Heart left ventricle (tissue), 16 donors: Measurements from ENCODE around the gene LTA4H. TPM values are rescaled to one million over a fixed set of nuclear protein-coding genes. Genes with fewer than 3 reads are reported as not detected.

Experiments used
- ATAC-seq, 4 donors: fragments of 200-7000 bp; cut with Tn5 transposase; one replicate each; pipeline ENCODE4 v1.9.1; 2020 to 2022; ENCODE audit warnings: moderate library complexity in 4 of 4, mild to moderate bottlenecking in 3 of 4, moderate number of reproducible peaks in 1 of 4
- DNase-seq, 5 donors: peaks; one replicate each; pipeline ENCODE4 v3.0.0-alpha.2; 2020
- H3K27ac ChIP-seq, 12 donors: fragments of 200-600 bp; sonication (generic) in 4 of 12; one replicate each; pipeline versions ENCODE4 v1.5.0 to v1.8.0; 2016 to 2022; ENCODE audit warnings: mild to moderate bottlenecking in 2 of 12
- H3K27me3 ChIP-seq, 9 donors: fragments of 200-600 bp; sonication (generic) in 2 of 9; one replicate each; pipeline versions ENCODE4 v1.5.1 to v1.8.0; 2016 to 2022; ENCODE audit warnings: mild to moderate bottlenecking in 3 of 9
- H3K36me3 ChIP-seq, 9 donors: fragments of 200-600 bp; sonication (generic) in 2 of 9; one replicate each; pipeline versions ENCODE4 v1.5.0 to v1.8.0; 2018 to 2022; ENCODE audit warnings: mild to moderate bottlenecking in 2 of 9
- H3K4me1 ChIP-seq, 12 donors: fragments of 200-600 bp; sonication (generic) in 4 of 12; one replicate each; pipeline versions ENCODE4 v1.5.0 to v1.8.0; 2016 to 2022; ENCODE audit warnings: mild to moderate bottlenecking in 3 of 12
- H3K4me3 ChIP-seq, 12 donors: fragments of 200-600 bp; sonication (generic) in 4 of 12; one replicate each; pipeline versions ENCODE4 v1.5.0 to v1.8.0; 2017 to 2022; ENCODE audit warnings: mild to moderate bottlenecking in 9 of 12, moderate library complexity in 4 of 12
- H3K9me3 ChIP-seq, 12 donors: fragments of 200-600 bp; sonication (generic) in 4 of 12; one replicate each; pipeline versions ENCODE4 v1.5.0 to v1.8.0; 2016 to 2022; ENCODE audit warnings: mild to moderate bottlenecking in 1 of 12
- CTCF ChIP-seq, 12 donors: fragments of 200-600 bp; sonication (generic) in 4 of 12; IDR thresholded peaks; one replicate each; pipeline versions ENCODE4 v1.5.0 to v1.8.0; 2018 to 2022; ENCODE audit warnings: antibody characterized with exemption in 12 of 12, mild to moderate bottlenecking in 5 of 12
- POLR2A ChIP-seq, 2 donors: fragments of 450-650 bp; IDR thresholded peaks; one replicate each; pipeline ENCODE4 v1.6.1; 2017; ENCODE audit warnings: antibody characterized with exemption in 2 of 2, mild to moderate bottlenecking in 2 of 2, moderate library complexity in 2 of 2
- WGBS, 4 donors: extraction: QIAGEN DNeasy Blood & Tissue Kit in 2 of 4; methylation state at CpG; one replicate each; pipeline versions ENCODE4 v1.1.5 to v1.1.7; 2013 to 2018; 5-methylcytosine and 5-hydroxymethylcytosine counted together
- intact Hi-C, 10 donors: fragments of 100-400 bp; cut with DNase I; formaldehyde crosslinking; loops; one replicate each; pipeline versions ENCODE4 v1.11.1 to v1.14.2; 2022
- long read RNA-seq, 3 donors: library from polyadenylated mRNA; unstranded; transcript quantifications; one replicate each; pipeline ENCODE4 v2.0.0, GENCODE V29; 2020 to 2021
- polyA plus RNA-seq, 2 donors: library from polyadenylated mRNA; stranded (reverse); fragments of 200-250 nt; gene quantifications; one replicate each; pipeline ENCODE4 v1.2.3, GENCODE V29; 2013
- total RNA-seq, 9 donors: library from RNA; depleted of rRNA in 2 of 9; stranded (reverse); fragments of >200 nt in 2 of 9; fragmentation: NEBNext Ultra II Directional in 3 of 9; extraction: Animal tissue kit (Norgen Biotek cat#: 25700) in 3 of 9; gene quantifications; one replicate each; pipeline versions ENCODE4 v1.1.0 to v1.2.4, GENCODE V29; 2016 to 2023
- donor health status: ischemic (EF 13 %, LVEDD 7.1; RV severe dilation, severe dysfunction).
- donor health status: healthy with polysubstance abuse.
- donor health status: DM: no; HTN: yes; CAD: no.
- donor health status: DM: no; HTN: no; CAD: no.
- donor health status: ischemic (EF 25% LVEDD 6.9; RV normal size, moderate dysfunction).
- donor health status: ischemic (EF 25% LVEDD 5.7; RV mildly dilated, moderate dysfunction).
- donor health status: healthy.
- donor health status: DM: yes; HTN: yes; CAD: no.
- donor health status: ischemic (EF 35%, LVEDD 5.7; RV mildly dilated, moderate dysfunction).
- donor health status: nonischemic (EF 11% LVEDD 7.7; RV severe dilation, severe dysfunction).
- donor health status: DM: yes; HTN: yes; CAD: no.
- donor health status: PGD.
- donor health status: ischemic (EF 29% LVEDD 5.4; RV normal size, mild dysfunction).
- donor health status: nonischemic (EF 23%, LVEDD 6.1; RV moderate dilation, normal function).

Gene LTA4H
- total RNA-seq (10 to 100 TPM; 32.8 to 72.0 (median 42.6) TPM), polyA plus RNA-seq (10 to 100 TPM; 23.3 to 31.3 TPM)
- long read RNA-seq, donor 1, transcript LTA4H-201 (19 exons, 2,139 nt) = major isoform, 60 of 78 reads
- long read RNA-seq, donor 1, partial matches to known transcripts = 4 of 78 reads
- long read RNA-seq, donor 1, other reads (novel, unspliced or antisense) = 14 of 78 reads
- long read RNA-seq, donor 2, transcript LTA4H-201 (19 exons, 2,139 nt) = major isoform, 198 of 242 reads
- long read RNA-seq, donor 2, partial matches to known transcripts = 3 of 242 reads
- long read RNA-seq, donor 2, other reads (novel, unspliced or antisense) = 41 of 242 reads
- long read RNA-seq, donor 3, transcript LTA4H-201 (19 exons, 2,139 nt) = major isoform, 32 of 43 reads
- long read RNA-seq, donor 3, partial matches to known transcripts = 2 of 43 reads
- long read RNA-seq, donor 3, other reads (novel, unspliced or antisense) = 9 of 43 reads

GRCh38 chr12:96035283-96036236 is at the start of gene LTA4H:
LTA4H (minus strand) TSS chr12:96035587; CDS start chr12:96035519, 68 bp downstream.
- TF ChIP-seq CTCF (IDR thresholded peaks at IDR 0.05) = no peak
- TF ChIP-seq POLR2A (IDR thresholded peaks at IDR 0.05) = peak in 1 of 2 donors; percentile 81
- Histone ChIP-seq H3K4me3 (peak within 1 kb of the TSS; percentile 70 to 98 (median 89)), H3K27me3 (no peaks in the 10 kb centered on the region), H3K9me3 (no peaks in the 10 kb centered on the region), H3K36me3 (no peaks in the 10 kb centered on the region), H3K27ac (peak within 1 kb of the TSS in 11 of 12 donors; percentile 59 to 92 (median 84)), H3K4me1 (peaks cover 0 to 33% (median 16%) of the 10 kb centered on the region in 12 donors)
- DNase-seq = peak; percentile 96 to 98 (median 97)
- intact Hi-C loops = loop anchor here in 1 of 10 donors (5.0 to 10.0 kb wide), 2 partner anchors 369 to 872 kb away; partner anchors contain the start of genes CDK17 and NEDD1
- ATAC-seq = peak; percentile 98 to 99 (median 98)
- 0 to 1% (median 0%) methylated on average over 50 to 55 of the region's 55 CpGs for WGBS, 4 donors

GRCh38 chr12:96084624-96085023 is 49.2 kb upstream of the LTA4H start:
- Histone ChIP-seq H3K27ac (no peak overlapping the region), H3K4me1 (peaks cover 0 to 8% (median 0%) of the 10 kb centered on the region in 12 donors), H3K36me3 (no peaks in the 10 kb centered on the region), H3K27me3 (no peaks in the 10 kb centered on the region), H3K4me3 (no peak overlapping the region), H3K9me3 (peaks cover 0 to 6% (median 0%) of the 10 kb centered on the region in 12 donors)
- ATAC-seq = no peak
- intact Hi-C loops = no loop called here
- no peak for DNase-seq
- WGBS, 4 donors = 89 to 95% (median 90%) methylated on average over 2 of the region's 2 CpGs
- TF ChIP-seq POLR2A (IDR thresholded peaks at IDR 0.05) (no peak), CTCF (IDR thresholded peaks at IDR 0.05) (no peak)

- H3K36me3 ChIP-seq = no peaks in the 10 kb centered on the region
- DNase-seq (no peak), ATAC-seq (no peak)
- peaks cover 0 to 6% (median 0%) of the 10 kb centered on the region in 12 donors for H3K9me3 ChIP-seq
- H3K27ac ChIP-seq = no peak overlapping the region
- intact Hi-C loops = no loop called here
- no peak for TF ChIP-seq POLR2A (IDR thresholded peaks at IDR 0.05)
- TF ChIP-seq CTCF (IDR thresholded peaks at IDR 0.05) = no peak
- peaks cover 0 to 22% (median 12%) of the 10 kb centered on the region in 12 donors for H3K4me1 ChIP-seq
- 88 to 93% (median 89%) methylated on average over 9 of the region's 9 CpGs for WGBS, 4 donors
- H3K4me3 ChIP-seq = no peak overlapping the region
- H3K27me3 ChIP-seq = no peaks in the 10 kb centered on the region
Measured at GRCh38 chr12:96083020-96083719, 47.8 kb upstream of the LTA4H start.
